GM13976 (cell line): ENCODE data around the gene TGFBR3.

Experiments
- DNase-seq: peaks from one replicate; pipeline ENCODE4 v3.0.0; 2012; ENCODE audit warnings: low spot score
- in situ Hi-C: fragments of 300-500 bp; cut with MboI; formaldehyde crosslinking; loops from one replicate; pipeline ENCODE4 v1.12.0; 2022; ENCODE audit warnings: low sequenced_read_pairs, mixed read lengths, inconsistent platforms; ENCODE audit not compliant: unreplicated experiment
- TF ChIP-seq, protein P1 (sequence below): IDR thresholded peaks from 2 replicates; pipeline ENCODE4 v1.5.1; 2012; ENCODE audit warnings: borderline replicate concordance, mild to moderate bottlenecking; ENCODE audit not compliant: insufficient read depth; ENCODE audit errors: extremely low read depth, missing control alignments, control extremely low read depth

TGFBR3 gene

DNA sequence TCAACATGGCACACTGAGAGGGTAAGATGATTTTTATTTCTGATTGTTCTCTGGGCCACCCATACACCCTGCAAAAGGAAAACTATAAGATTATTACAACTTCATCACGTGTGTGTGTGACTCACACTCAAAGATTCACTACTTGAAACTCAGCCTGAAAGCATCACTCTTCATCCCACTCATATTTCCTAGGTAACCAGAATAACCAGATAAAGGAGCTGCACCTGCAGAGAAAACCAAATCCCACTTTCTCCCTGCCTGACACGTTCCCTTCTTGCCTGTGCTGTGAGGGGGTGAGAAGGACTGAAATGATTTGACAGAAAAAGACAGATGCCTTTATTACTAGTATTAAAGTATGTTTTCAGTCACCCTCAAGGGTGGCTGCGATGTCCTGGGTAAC, 131.6 kb downstream of the TGFBR3 start:
- TF ChIP-seq, protein P1, sequence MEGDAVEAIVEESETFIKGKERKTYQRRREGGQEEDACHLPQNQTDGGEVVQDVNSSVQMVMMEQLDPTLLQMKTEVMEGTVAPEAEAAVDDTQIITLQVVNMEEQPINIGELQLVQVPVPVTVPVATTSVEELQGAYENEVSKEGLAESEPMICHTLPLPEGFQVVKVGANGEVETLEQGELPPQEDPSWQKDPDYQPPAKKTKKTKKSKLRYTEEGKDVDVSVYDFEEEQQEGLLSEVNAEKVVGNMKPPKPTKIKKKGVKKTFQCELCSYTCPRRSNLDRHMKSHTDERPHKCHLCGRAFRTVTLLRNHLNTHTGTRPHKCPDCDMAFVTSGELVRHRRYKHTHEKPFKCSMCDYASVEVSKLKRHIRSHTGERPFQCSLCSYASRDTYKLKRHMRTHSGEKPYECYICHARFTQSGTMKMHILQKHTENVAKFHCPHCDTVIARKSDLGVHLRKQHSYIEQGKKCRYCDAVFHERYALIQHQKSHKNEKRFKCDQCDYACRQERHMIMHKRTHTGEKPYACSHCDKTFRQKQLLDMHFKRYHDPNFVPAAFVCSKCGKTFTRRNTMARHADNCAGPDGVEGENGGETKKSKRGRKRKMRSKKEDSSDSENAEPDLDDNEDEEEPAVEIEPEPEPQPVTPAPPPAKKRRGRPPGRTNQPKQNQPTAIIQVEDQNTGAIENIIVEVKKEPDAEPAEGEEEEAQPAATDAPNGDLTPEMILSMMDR = no peak
- in situ Hi-C loops = no loop called here
- DNase-seq = peak; percentile 29

DNA sequence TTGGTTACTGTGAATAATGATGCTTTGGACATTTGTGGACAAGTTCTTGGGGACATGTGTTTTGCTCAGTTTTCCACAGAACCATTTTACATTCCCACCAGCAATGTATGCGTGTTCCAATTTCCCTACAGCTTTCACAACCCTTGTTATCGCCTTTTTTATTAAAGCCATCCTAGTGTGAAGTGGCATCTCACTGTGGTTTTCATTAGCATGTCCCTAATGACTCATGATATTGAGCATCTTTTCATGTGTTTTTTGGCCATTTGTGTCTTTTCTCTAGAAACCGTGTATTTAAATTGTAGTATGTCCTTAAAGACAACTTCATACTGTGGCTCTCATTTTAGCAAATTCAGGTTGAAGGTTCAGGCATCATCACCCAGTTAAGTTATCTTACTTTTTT, 132.1 kb downstream of the TGFBR3 start:
- in situ Hi-C loops = no loop called here
- TF ChIP-seq, protein P1 = no peak
- DNase-seq = no peak

GRCh38 chr1:91752324-91752723, 133.6 kb downstream of the TGFBR3 start:
- DNase-seq = peak; percentile 46
- in situ Hi-C loops = no loop called here
- TF ChIP-seq, protein P1 = no peak

DNA sequence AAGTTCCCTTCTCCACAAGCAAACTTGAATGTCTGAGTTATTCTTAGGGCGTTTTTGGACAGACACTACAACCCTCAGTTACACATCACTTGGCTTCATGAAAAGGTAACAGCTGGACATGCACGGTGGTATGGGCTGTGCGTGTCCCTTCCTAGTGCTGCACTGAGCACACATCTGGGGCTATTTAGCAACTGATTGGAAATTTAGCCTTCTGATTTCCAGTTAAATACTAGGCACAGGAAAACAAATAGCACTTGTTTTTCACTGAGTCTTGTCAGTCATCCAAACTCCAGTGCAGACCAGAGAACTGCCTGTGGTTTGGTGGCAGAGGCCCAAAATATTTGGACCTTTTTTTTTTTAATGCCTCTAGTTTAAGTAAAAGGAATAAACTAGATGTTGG, 134.7 kb downstream of the TGFBR3 start:
- in situ Hi-C loops = no loop called here
- no peak for DNase-seq
- TF ChIP-seq, protein P1 = no peak

- no peak for DNase-seq
- TF ChIP-seq, protein P1 = no peak
These were observed 135.5 kb downstream of the TGFBR3 start for GRCh38 chr1:91750398-91750996.

GRCh38 chr1:91749788-91750231, 136.1 kb downstream of the TGFBR3 start:
- TF ChIP-seq, protein P1 = no peak
- in situ Hi-C loops = no loop called here
- DNase-seq = no peak

More at GRCh38 chr1:91750398-91750996, 135.5 kb downstream of the TGFBR3 start:
- in situ Hi-C loops = no loop called here
